Activated T-helper 2 cell treated with anti-CD3 and anti-CD28 coated beads, Interferon-gamma antibody, Interleukin-2, Interleukin-4, amounts not matched to agents 10 μg/mL and 5 μg/mL and 100 μg/mL, durations not matched to agents 14 hours and 24 hours and 36 hours (primary cell): ENCODE measurements around the gene GRIK5. TPM values are rescaled to one million over a fixed set of nuclear protein-coding genes. Genes with fewer than 3 reads are reported as not detected.

Experiments used
- DNase-seq: peaks from one replicate; pipeline ENCODE4 v3.0.0; 2021; ENCODE audit warnings: low spot score
- H3K27ac Mint-ChIP-seq: one replicate; pipeline ENCODE4 v1.8.0; 2021; ENCODE audit warnings: mixed read lengths
- H3K27me3 Mint-ChIP-seq: one replicate; pipeline ENCODE4 v1.8.0; 2021; ENCODE audit warnings: low read depth, mixed read lengths
- H3K36me3 Mint-ChIP-seq: one replicate; pipeline ENCODE4 v1.8.0; 2021; ENCODE audit warnings: low read depth, mixed read lengths
- H3K4me1 Mint-ChIP-seq: one replicate; pipeline ENCODE4 v1.8.0; 2021; ENCODE audit warnings: low read depth, mixed read lengths
- H3K4me3 Mint-ChIP-seq: one replicate; pipeline ENCODE4 v1.8.0; 2021; ENCODE audit warnings: low read depth, mild to moderate bottlenecking, moderate library complexity, mixed read lengths
- H3K9me3 Mint-ChIP-seq: one replicate; pipeline ENCODE4 v1.8.0; 2021; ENCODE audit warnings: mixed read lengths
- intact Hi-C: fragments of 100-400 bp; cut with micrococcal nuclease; formaldehyde crosslinking; loops from one replicate; pipeline ENCODE4 v1.15.1; 2023
- total RNA-seq: library from RNA; stranded (reverse); gene quantifications from 2 replicates; pipeline ENCODE4 v1.2.3, GENCODE V29; 2022

The GRIK5 gene
- total RNA-seq, 1 donor from 2014 or later: 3.3 TPM

DNA sequence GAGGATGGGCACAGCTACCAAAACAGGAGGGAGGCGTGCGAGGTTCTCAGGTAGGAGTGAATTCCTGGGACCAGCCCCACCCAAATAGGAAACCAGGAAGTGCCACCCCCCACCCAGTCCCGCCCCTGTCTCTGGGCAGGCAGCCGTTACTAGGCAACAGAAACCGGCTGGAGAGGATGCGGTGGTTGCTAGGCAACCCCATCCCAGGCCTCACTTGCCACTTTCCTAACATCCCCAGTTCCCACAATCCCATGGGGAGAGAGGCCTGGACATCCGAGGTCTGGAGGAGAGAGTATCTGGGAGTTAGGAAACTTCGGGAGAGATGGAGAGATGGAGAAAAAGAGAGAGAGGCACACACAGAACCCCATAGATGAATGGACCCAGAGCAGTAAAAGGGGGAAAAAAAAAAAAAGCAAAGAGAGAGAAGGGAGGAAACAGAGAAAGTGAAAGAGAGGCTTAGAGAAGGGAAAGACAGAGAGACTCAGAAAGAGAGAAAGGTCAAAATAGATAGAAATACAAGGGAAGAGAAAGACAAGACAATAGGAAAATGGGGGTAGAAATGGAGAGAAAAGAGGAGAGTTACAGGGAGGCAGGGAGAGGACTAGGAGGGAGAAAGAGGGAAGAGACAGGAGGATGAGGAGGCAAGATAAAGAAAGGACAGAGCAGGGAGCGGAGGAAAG is 3.8 kb downstream of the GRIK5 start:
- Mint-ChIP-seq H3K36me3 (no peaks in the 10 kb centered on the region), H3K9me3 (no peaks in the 10 kb centered on the region), H3K27ac (no peak overlapping the region), H3K27me3 (peaks cover 4% of the 10 kb centered on the region), H3K4me1 (peaks cover 4% of the 10 kb centered on the region), H3K4me3 (no peak overlapping the region)
- intact Hi-C loops: no loop called here
- DNase-seq: no peak

DNA sequence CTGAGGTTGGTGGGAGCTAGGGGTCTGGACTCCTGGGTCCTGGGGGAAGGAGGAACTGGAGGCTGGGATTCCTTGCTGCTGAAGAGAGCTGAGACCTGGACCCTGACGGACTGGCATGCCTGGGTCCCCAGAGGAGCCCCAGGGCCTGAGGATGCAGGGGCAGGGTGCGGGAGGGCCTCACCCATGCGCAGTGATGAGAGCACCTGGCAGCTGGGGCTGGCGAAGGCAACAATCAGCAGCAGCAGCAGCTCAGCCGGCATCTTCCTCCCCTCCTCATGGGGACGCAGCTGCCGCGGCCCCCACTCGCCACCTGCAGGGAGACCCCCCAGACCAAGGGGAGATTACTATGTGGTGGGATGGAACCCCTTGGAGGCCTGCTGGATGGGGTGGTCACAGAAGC is 4.5 kb downstream of the GRIK5 start:
- no peaks in the 10 kb centered on the region for H3K36me3 Mint-ChIP-seq
- intact Hi-C loops: no loop called here
- H3K4me3 Mint-ChIP-seq: no peak overlapping the region
- H3K9me3 Mint-ChIP-seq: no peaks in the 10 kb centered on the region
- H3K27ac Mint-ChIP-seq: no peak overlapping the region
- peaks cover 4% of the 10 kb centered on the region for H3K4me1 Mint-ChIP-seq
- no peak for DNase-seq
- H3K27me3 Mint-ChIP-seq: peaks cover 3% of the 10 kb centered on the region

DNA sequence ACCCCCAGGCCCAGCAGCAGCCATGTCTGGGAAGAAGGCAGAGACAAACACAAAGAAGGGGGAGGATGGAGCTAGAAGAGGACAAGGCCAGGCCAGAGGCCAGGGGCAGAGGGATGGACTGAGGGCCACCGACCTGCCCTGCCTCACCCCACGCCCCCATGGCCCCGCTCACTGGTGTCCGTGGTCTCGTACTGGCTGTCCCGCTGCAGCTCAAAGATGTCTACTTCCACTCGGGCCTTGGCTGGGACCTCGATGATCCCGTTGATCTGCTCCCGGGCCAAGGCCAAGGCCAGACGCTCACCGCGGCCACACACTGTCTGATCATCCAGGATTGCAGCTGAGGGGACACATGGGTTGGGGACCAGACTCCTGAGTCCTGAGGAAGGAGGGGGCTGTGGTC is 5.0 kb downstream of the GRIK5 start:
- DNase-seq: no peak
- no peak overlapping the region for H3K27ac Mint-ChIP-seq
- no peaks in the 10 kb centered on the region for H3K36me3 Mint-ChIP-seq
- H3K27me3 Mint-ChIP-seq: no peaks in the 10 kb centered on the region
- intact Hi-C loops: no loop called here
- no peaks in the 10 kb centered on the region for H3K9me3 Mint-ChIP-seq
- no peak overlapping the region for H3K4me3 Mint-ChIP-seq
- peaks cover 4% of the 10 kb centered on the region for H3K4me1 Mint-ChIP-seq

DNA sequence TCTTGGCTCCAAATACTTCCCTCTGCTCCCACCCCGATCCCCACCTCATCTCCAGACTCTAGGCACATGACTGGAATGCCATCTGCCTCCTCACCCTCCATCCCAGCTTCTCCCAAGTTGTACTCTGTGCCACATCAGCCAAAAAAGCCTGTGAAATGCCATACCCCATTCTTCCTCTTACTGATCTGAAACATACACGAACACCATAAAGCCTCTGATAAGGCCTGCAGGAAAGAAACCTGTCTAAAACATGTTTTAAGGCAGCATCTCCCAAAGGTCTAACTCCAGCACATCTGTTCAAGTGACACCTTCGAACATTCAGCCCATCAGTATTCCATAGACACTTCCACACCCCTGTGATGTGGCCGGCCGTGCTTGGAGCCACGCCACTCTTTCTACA is 5.6 kb downstream of the GRIK5 start:
- H3K36me3 Mint-ChIP-seq: no peaks in the 10 kb centered on the region
- H3K27me3 Mint-ChIP-seq: no peaks in the 10 kb centered on the region
- no peak for DNase-seq
- H3K4me3 Mint-ChIP-seq: no peak overlapping the region
- H3K4me1 Mint-ChIP-seq: peaks cover 4% of the 10 kb centered on the region
- no peak overlapping the region for H3K27ac Mint-ChIP-seq
- no peaks in the 10 kb centered on the region for H3K9me3 Mint-ChIP-seq
- intact Hi-C loops: no loop called here

- intact Hi-C loops: no loop called here
- no peaks in the 10 kb centered on the region for H3K27me3 Mint-ChIP-seq
Measured at GRCh38 chr19:42062381-42062780, 7.6 kb downstream of the GRIK5 start.

DNA sequence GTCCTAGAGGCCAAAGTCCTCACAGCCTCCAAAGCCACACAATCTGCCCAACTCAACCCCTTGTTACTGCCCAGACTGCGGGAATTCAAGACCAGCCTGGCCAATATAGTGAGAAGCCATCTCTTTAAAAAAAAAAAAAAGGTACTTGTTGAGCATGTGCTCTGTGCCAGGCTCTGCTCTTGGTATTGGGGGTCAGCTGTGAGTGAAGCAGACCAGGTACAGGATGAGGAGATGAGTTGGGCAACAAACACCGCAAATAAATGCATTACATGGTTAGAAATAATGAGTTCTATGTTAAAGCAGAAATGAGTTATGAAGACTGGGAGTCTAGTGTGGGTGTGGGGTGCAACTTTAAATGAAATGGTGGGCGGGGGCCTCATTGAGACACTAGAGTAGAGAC is 9.9 kb downstream of the GRIK5 start:
- intact Hi-C loops: no loop called here
- H3K4me3 Mint-ChIP-seq: no peak overlapping the region
- no peaks in the 10 kb centered on the region for H3K9me3 Mint-ChIP-seq
- no peak overlapping the region for H3K27ac Mint-ChIP-seq
- H3K36me3 Mint-ChIP-seq: no peaks in the 10 kb centered on the region
- no peaks in the 10 kb centered on the region for H3K4me1 Mint-ChIP-seq
- DNase-seq: no peak
- no peaks in the 10 kb centered on the region for H3K27me3 Mint-ChIP-seq

More at GRCh38 chr19:42062381-42062780, 7.6 kb downstream of the GRIK5 start:
- no peak overlapping the region for H3K4me3 Mint-ChIP-seq
- H3K36me3 Mint-ChIP-seq: no peaks in the 10 kb centered on the region
- DNase-seq: no peak
- H3K9me3 Mint-ChIP-seq: no peaks in the 10 kb centered on the region
- H3K27ac Mint-ChIP-seq: no peak overlapping the region
- H3K4me1 Mint-ChIP-seq: peaks cover 4% of the 10 kb centered on the region

- intact Hi-C loops: no loop called here
- H3K36me3 Mint-ChIP-seq: no peaks in the 10 kb centered on the region
Measured at GRCh38 chr19:42059196-42059595, 10.8 kb downstream of the GRIK5 start.

GRCh38 chr19:42057846-42058245 is 12.2 kb downstream of the GRIK5 start:
- H3K4me1 Mint-ChIP-seq: no peaks in the 10 kb centered on the region

More at GRCh38 chr19:42059196-42059595, 10.8 kb downstream of the GRIK5 start:
- no peak overlapping the region for H3K4me3 Mint-ChIP-seq
- no peaks in the 10 kb centered on the region for H3K27me3 Mint-ChIP-seq
- H3K4me1 Mint-ChIP-seq: no peaks in the 10 kb centered on the region
- no peak overlapping the region for H3K27ac Mint-ChIP-seq
- DNase-seq: no peak
- no peaks in the 10 kb centered on the region for H3K9me3 Mint-ChIP-seq

DNA sequence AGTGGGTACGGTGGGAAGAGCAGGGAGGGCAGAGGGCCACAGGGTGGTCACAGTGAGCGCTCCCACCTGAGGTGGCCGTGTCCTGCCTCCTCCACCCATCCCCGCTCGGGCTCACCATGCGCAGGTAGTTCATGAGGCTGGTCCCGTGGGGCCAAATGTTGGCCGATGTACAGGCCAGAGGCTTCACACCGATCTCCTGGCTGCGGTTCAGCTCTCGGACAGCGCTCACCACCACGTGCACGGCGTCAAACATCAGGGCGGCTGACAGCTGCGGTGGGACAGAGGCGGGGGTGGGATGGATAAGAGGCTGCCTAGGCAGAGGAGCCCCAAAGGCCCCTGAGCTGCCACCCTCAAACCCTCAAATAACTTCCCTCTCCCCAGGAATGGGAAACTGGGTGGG is 15.8 kb downstream of the GRIK5 start:
- Mint-ChIP-seq H3K27ac (no peak overlapping the region), H3K36me3 (no peaks in the 10 kb centered on the region), H3K4me1 (peaks cover 11% of the 10 kb centered on the region), H3K9me3 (no peaks in the 10 kb centered on the region), H3K27me3 (no peaks in the 10 kb centered on the region), H3K4me3 (no peak overlapping the region)
- DNase-seq: no peak
- intact Hi-C loops: no loop called here

More at GRCh38 chr19:42057846-42058245, 12.2 kb downstream of the GRIK5 start:
- no peaks in the 10 kb centered on the region for H3K27me3 Mint-ChIP-seq
- DNase-seq: no peak
- no peak overlapping the region for H3K27ac Mint-ChIP-seq
- H3K9me3 Mint-ChIP-seq: no peaks in the 10 kb centered on the region
- no peak overlapping the region for H3K4me3 Mint-ChIP-seq
- H3K36me3 Mint-ChIP-seq: no peaks in the 10 kb centered on the region
- intact Hi-C loops: no loop called here

GRCh38 chr19:42053037-42053935 is 16.7 kb downstream of the GRIK5 start:
- intact Hi-C loops: no loop called here
- H3K36me3 Mint-ChIP-seq: no peaks in the 10 kb centered on the region
- no peak for DNase-seq
- H3K9me3 Mint-ChIP-seq: no peaks in the 10 kb centered on the region
- H3K4me3 Mint-ChIP-seq: no peak overlapping the region
- peaks cover 14% of the 10 kb centered on the region for H3K4me1 Mint-ChIP-seq
- no peaks in the 10 kb centered on the region for H3K27me3 Mint-ChIP-seq
- no peak overlapping the region for H3K27ac Mint-ChIP-seq

GRCh38 chr19:42052241-42052863 is 17.7 kb downstream of the GRIK5 start:
- Mint-ChIP-seq H3K4me1 (peaks cover 14% of the 10 kb centered on the region), H3K27me3 (no peaks in the 10 kb centered on the region), H3K36me3 (no peaks in the 10 kb centered on the region), H3K4me3 (no peak overlapping the region), H3K9me3 (no peaks in the 10 kb centered on the region), H3K27ac (no peak overlapping the region)
- DNase-seq: no peak
- intact Hi-C loops: no loop called here

- intact Hi-C loops: no loop called here
Measured at GRCh38 chr19:42051166-42052115, 18.6 kb downstream of the GRIK5 start.

More at GRCh38 chr19:42051166-42052115, 18.6 kb downstream of the GRIK5 start:
- Mint-ChIP-seq H3K4me3 (no peak overlapping the region), H3K27ac (peak overlapping the region; percentile 73), H3K4me1 (peaks cover 14% of the 10 kb centered on the region), H3K27me3 (no peaks in the 10 kb centered on the region), H3K9me3 (no peaks in the 10 kb centered on the region), H3K36me3 (no peaks in the 10 kb centered on the region)
- no peak for DNase-seq
